Left forelimb (tissue), 1 donor: ENCODE measurements around the gene KLRC1.
"Not testable (repeated sequence)": the region's sequence is repeated elsewhere in the genome, so short reads cannot be mapped to it uniquely, and the experiment has no call there.

Source experiments
- DNase-seq: peaks from one replicate; pipeline ENCODE4 v3.0.0-alpha.2; 2018; ENCODE audit warnings: low spot score

KLRC1 gene

DNA sequence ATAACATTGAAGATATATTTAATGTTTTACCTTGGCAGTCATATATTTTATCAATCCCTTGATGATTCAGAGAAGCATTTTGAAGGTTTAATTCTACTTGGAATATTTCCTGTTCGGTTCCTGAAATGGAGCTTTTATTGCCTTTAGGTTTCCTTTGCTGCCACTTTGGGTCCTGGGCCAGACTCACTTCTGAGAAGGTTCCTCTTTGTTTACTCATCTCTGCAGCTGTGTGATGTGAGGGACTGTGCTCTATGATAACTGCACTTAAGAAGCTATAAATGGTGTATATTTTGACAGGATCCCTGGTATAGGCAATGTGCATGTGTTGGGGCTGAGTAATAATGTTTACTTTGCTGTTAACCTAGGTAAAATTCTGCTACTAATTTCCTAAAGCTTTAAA lies 32.8 kb downstream of the KLRC1 start, which contains the start of gene KLRC3:
Gene KLRC3, minus strand, starts transcription at position 262 of the 400 bp plus-strand sequence. Its CDS starts 45 bp downstream, at position 217.
- not testable (repeated sequence) for DNase-seq

DNA sequence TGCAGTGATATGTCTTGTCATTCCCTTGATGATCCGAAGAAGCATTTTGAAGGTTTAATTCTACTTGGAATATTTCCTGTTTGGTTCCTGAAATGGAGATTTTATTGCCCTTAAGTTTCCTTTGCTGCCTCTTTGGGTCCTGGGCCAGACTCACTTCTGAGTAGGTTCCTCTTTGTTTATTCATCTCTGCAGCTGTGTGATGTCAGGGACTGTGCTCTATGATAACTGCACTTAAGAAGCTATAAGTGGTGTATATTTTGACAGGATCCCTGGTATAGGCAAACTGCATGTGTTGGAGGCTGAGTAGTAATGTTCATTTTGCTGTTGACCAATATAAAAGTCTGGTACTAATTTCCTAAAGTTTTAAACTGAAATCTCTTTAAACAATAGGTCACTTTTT lies 43.8 kb downstream of the KLRC1 start, which contains the start of gene KLRC4:
Gene KLRC4, minus strand, starts transcription at position 366 of the 400 bp plus-strand sequence. Its CDS starts 182 bp downstream, at position 184.
- no peak for DNase-seq

DNA sequence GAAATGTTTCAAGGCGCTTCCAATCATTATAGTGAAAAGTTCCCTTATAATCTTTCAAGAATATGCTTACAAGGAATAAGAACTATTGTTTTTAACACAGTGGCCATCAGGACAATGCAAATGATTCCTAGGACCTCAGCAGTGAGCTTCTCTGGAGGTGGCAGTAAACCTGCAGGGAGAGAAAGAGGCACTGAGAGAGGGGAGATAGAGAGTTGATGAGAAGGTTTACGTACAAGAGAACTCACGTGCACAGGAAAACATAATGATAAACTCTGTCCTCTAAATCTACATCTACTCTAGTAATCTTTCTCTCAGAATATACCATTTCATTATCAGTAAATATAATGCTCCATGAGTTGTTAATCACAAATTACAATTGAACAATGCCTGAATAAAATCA lies 44.3 kb downstream of the KLRC1 start:
- DNase-seq: no peak

DNA sequence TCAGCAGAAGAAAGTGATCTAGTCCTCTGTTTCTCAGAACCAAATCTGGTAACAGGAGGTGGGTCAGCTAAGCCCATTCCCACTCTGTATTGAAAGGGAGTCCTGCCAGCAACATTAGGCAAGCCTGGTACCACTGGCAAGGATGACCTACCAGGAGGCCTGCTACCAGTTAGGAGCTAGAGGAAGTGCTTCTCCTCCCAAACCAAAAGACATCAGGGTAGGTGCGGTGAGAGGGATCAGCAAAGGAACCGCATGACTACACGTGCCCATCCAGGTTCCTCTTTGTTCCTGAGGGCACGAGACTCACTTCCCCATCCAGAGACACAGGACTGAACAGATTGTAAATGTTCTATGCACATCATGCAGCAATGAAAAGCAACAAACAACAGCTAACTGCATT lies 46.5 kb downstream of the KLRC1 start:
- no peak for DNase-seq

DNA sequence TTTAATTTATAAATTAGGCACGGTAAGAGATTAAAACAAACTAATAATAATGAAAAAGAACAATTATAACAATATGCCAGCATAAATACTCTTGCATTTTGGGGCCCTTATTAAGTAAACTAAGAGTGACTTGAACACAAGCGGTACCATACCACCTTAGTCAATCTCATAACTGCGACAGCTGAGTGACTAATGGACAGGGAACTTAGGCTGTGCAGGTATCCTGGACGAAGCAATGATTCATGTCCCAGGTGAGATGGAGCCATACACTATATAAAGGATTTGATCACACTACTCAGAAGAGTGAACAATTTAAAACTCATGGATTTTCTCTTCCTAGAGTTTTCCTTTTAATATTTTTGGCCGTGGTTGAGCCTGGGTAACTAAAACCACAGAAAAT lies 47.9 kb downstream of the KLRC1 start:
- no peak for DNase-seq

DNA sequence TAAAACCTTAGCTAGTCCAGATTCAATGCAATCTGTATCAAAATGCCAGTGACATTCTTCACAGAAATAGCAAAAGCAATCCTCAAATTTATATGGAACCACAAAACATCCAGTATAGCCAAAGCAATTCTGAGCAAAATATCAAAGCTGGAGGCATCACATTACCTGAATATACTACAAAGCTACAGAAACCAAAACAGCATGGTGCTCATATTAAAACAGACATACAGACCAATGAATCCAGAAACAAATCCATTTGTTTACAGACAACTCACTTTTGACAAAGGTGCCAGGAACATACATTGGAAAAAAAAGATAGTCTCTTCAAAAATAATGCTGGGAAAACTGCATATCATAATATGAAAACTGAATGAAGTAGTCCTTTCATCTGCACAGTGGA lies 48.4 kb downstream of the KLRC1 start:
- no peak for DNase-seq

DNA sequence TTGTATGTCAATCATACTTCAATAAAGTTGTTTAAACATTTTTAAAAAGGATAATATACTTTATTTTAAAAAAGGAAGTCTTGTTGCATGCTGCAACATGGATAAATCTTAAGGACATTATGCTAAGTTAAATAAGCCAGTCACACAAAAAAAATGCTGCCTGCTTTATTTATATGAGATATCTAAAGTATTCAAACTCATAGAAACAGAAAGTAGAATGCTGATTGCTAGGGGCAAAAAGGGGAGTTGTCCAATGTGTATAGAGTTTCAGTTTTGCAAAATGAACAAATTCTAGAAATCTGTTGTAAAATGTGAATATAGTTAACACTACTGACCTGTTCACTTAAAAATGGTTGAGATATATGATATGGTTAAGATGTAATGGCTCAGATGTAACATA lies 52.3 kb downstream of the KLRC1 start:
- no peak for DNase-seq

DNA sequence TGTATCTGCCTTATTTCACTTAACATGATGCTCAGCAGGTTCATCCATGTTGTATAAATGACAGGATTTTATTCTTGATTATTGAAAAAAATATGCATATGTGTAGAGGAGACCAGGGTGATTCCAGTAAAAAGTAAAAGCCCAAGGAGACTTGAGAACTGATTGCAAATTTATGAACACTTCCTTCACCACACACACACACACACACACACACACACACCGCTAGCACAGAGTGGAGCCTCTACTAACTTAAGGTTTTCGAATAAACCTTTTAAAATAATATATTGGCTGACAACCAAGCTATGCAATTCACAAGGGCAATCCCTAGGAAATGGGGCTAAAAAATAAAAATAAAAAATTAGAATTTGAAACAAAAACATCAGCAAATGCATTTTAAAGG lies 55.0 kb downstream of the KLRC1 start:
- no peak for DNase-seq

DNA sequence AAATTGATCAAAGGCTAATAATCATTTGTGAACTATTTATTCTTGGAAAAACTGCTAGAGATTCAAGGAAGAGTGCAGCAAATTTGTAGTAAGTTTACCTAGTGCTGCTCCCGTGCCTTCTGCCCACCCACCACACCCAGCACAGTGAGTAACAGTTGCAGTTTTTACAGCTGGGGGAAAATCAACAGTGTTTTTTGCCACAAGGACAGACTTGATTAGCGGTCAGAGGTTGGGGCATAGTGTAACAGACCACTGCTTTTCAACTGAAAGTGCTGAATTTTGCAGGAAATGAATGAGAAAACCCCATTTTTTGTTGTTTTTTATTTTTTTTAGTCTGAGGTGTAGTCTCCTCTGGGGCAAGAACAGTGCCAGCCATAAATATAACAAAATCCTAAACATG lies 55.9 kb downstream of the KLRC1 start:
- no peak for DNase-seq

DNA sequence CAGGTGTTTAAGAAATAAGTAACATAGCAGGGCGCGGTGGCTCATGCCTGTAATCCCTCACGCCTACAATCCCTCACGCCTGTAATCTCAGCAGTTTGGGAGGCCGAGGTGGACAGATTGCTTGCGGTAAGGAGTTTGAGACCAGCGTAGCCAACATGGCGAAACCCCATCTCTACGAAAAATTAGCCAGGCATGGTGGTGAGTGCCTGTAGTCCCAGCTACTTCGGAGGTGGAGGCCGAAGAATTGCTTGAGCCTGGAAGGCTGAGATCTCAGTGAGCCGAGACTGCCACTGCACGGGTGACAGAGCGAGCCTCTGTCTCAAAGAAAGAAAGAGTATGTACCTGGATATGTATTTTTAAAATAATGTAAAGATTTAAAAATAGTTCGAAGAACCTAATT lies 57.0 kb downstream of the KLRC1 start:
- not testable (repeated sequence) for DNase-seq
